Spleen (tissue), 11 donors: ENCODE results near the gene STAC2. TPM values are rescaled to one million over a fixed set of nuclear protein-coding genes. Genes with fewer than 3 reads are reported as not detected.
A peak's percentile ranks its signal among the peaks of the same experiment; 100 is the strongest.

ENCODE experiments used
- DNase-seq: peaks from one replicate; pipeline ENCODE4 v3.0.0-alpha.2; 2020
- H3K27ac ChIP-seq, 8 donors: fragments of 200-600 bp; sonication (generic) in 7 of 8; 1 replicate in 4 of 8; 2 replicates in 4 of 8; pipeline versions ENCODE4 v1.5.0 to v1.8.0; 2016 to 2021; ENCODE audit warnings: inconsistent platforms in 4 of 8, mild to moderate bottlenecking in 4 of 8, moderate library complexity in 1 of 8
- H3K27me3 ChIP-seq, 7 donors: fragments of 200-600 bp; sonication (generic) in 6 of 7; replicated peaks in 1 of 7; 1 replicate in 4 of 7; 2 replicates in 3 of 7; pipeline versions ENCODE4 v1.5.0 to v1.8.0; 2016 to 2021; ENCODE audit warnings: inconsistent platforms in 3 of 7, mild to moderate bottlenecking in 1 of 7
- H3K36me3 ChIP-seq, 6 donors: fragments of 200-600 bp; sonication (generic) in 5 of 6; 1 replicate in 4 of 6; 2 replicates in 2 of 6; pipeline versions ENCODE4 v1.5.0 to v1.8.0; 2016 to 2021; ENCODE audit warnings: inconsistent platforms in 2 of 6
- H3K4me1 ChIP-seq, 6 donors: fragments of 200-600 bp; sonication (generic) in 5 of 6; 1 replicate in 3 of 6; 2 replicates in 3 of 6; pipeline versions ENCODE4 v1.5.0 to v1.8.0; 2016 to 2021; ENCODE audit warnings: inconsistent platforms in 3 of 6
- H3K4me3 ChIP-seq, 8 donors: fragments of 200-600 bp; sonication (generic) in 7 of 8; 1 replicate in 4 of 8; 2 replicates in 4 of 8; pipeline versions ENCODE4 v1.5.0 to v1.8.0; 2016 to 2021; ENCODE audit warnings: inconsistent platforms in 4 of 8, mild to moderate bottlenecking in 4 of 8, moderate library complexity in 2 of 8
- H3K9me3 ChIP-seq, 8 donors: fragments of 200-600 bp; sonication (generic) in 7 of 8; 1 replicate in 4 of 8; 2 replicates in 4 of 8; pipeline versions ENCODE4 v1.5.0 to v1.8.0; 2016 to 2021; ENCODE audit warnings: inconsistent platforms in 4 of 8
- CTCF ChIP-seq, 11 experiments: fragments of 200-600 bp in 7 of 11; fragments of 450-650 bp in 4 of 11; sonication (generic) in 4 of 11; IDR thresholded peaks in 8 of 11; conservative IDR thresholded peaks in 3 of 11; 1 replicate in 7 of 11; 2 replicates in 4 of 11; pipeline versions ENCODE4 v1.4.0 to v1.8.0; 2016 to 2021; ENCODE audit warnings: antibody characterized with exemption in 11 of 11, inconsistent platforms in 4 of 11, mild to moderate bottlenecking in 1 of 11
- POLR2A ChIP-seq, 3 donors: fragments of 450-650 bp; IDR thresholded peaks; one replicate each; pipeline ENCODE4 v1.5.1; 2017; ENCODE audit warnings: antibody characterized with exemption in 3 of 3, mild to moderate bottlenecking in 1 of 3
- POLR2AphosphoS5 ChIP-seq, 3 donors: sonication (generic); formaldehyde crosslinking; IDR thresholded peaks; one replicate each; pipeline ENCODE4 v1.5.1; 2017; ENCODE audit warnings: antibody characterized with exemption in 3 of 3
- WGBS, 5 donors: extraction: QIAGEN DNeasy Blood & Tissue Kit in 3 of 5; methylation state at CpG; one replicate each; pipeline versions ENCODE4 v1.1.5 to v1.1.7; 2013 to 2018; 5-methylcytosine and 5-hydroxymethylcytosine counted together
- intact Hi-C: fragments of 100-400 bp; cut with DNase I; formaldehyde crosslinking; loops from one replicate; pipeline ENCODE4 v1.15.0; 2023; ENCODE audit warnings: low total_unique reads
- polyA plus RNA-seq, 3 donors: library from polyadenylated mRNA; stranded (reverse); fragments of 200-250 nt; gene quantifications; one replicate each; pipeline ENCODE4 v1.2.1, GENCODE V29; 2013
- total RNA-seq, 7 donors: library from RNA; depleted of rRNA in 3 of 7; stranded (reverse); fragments of >200 nt in 3 of 7; fragmentation: NEBNext Ultra II Directional in 4 of 7; extraction: Animal tissue kit (Norgen Biotek cat#: 25700) in 4 of 7; gene quantifications; one replicate each; pipeline versions ENCODE4 v1.1.0 to v1.2.1, GENCODE V29; 2016 to 2021
- donor health status: healthy with polysubstance abuse.
- donor health status: DM: no; HTN: no; CAD: no; lungs with moderate emphysema.
- donor health status: DM: no; HTN: no; CAD: no.
- donor health status: Bipolar disorder and iron deficiency.
- donor health status: healthy.
- donor health status: DM: no; HTN: no; CAD: no.
- donor health status: DM: yes; HTN: yes; CAD: no.

STAC2 gene
- total and polyA plus RNA-seq, 10 donors = 0.06 to 0.56 (median 0.27) TPM; not detected in 7

DNA sequence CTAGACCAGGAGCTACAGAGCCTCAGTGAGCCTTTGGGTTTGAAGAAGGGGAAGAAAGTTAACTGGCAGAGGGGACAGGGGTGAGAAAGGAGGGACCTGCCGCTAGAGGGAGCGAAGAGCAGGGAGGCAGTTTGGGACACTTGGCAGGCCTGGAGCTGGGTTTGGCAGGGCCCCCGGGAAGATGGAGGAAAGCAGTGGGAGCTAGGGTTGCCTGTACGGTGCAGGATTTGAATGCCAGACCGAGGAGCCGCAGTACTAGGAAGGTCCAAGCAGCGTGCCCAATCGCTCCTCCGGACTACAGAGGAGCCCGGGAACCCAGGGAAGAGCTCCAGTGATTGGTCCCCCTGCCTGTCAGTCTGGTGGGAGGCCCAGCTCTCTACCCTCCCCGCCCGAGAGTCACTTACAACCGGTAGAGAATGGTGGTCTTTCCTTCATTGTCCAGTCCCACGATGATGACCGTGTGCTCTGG is 61.0 kb downstream of the STAC2 start:
- H3K4me1 ChIP-seq = peaks cover 13 to 44% (median 37%) of the 10 kb centered on the region in 6 donors
- peaks cover 0 to 41% (median 15%) of the 10 kb centered on the region in 7 donors for H3K27me3 ChIP-seq
- intact Hi-C loops = no loop called here
- TF ChIP-seq CTCF (IDR thresholded peaks at IDR 0.05 in 8 of 11, conservative IDR thresholded peaks at IDR 0.05 in 3 of 11) (peak; percentile 60 to 88 (median 81)), POLR2A (IDR thresholded peaks at IDR 0.05) (no peak), POLR2AphosphoS5 (IDR thresholded peaks at IDR 0.05) (peak in 2 of 3 donors; percentile 9 to 36)
- H3K36me3 ChIP-seq = no peaks in the 10 kb centered on the region
- peak overlapping the region; percentile 36 to 79 (median 49) for H3K4me3 ChIP-seq
- peak; percentile 91 for DNase-seq
- 0 to 1% (median 1%) methylated on average over 6 to 15 of the region's 15 CpGs for WGBS, 5 donors
- peaks cover 0 to 4% (median 0%) of the 10 kb centered on the region in 8 donors for H3K9me3 ChIP-seq
- peak overlapping the region in 4 of 8 donors; percentile 28 to 65 (median 50) for H3K27ac ChIP-seq

- Histone ChIP-seq H3K36me3 (no peaks in the 10 kb centered on the region), H3K4me3 (no peak overlapping the region), H3K9me3 (no peaks in the 10 kb centered on the region), H3K27me3 (peaks cover 0 to 29% (median 15%) of the 10 kb centered on the region in 7 donors), H3K27ac (no peak overlapping the region), H3K4me1 (peaks cover 7 to 31% (median 27%) of the 10 kb centered on the region in 6 donors)
- intact Hi-C loops = no loop called here
- TF ChIP-seq POLR2AphosphoS5 (IDR thresholded peaks at IDR 0.05) = no peak
- TF ChIP-seq CTCF (IDR thresholded peaks at IDR 0.05 in 8 of 11, conservative IDR thresholded peaks at IDR 0.05 in 3 of 11) = no peak
- no peak for TF ChIP-seq POLR2A (IDR thresholded peaks at IDR 0.05)
- DNase-seq = no peak
- 49 to 62% (median 56%) methylated on average over 2 of the region's 2 CpGs for WGBS, 5 donors
Measured at GRCh38 chr17:39161962-39162361, 63.8 kb downstream of the STAC2 start.

Other genes starting within 250 kb of the STAC2 start
- gene PLXDC1, start 74.3 kb downstream of the STAC2 start, total RNA-seq = 10 to 100 TPM in 2 of 7 donors, 1 to 10 TPM in 5; 3.1 to 11.2 (median 6.0) TPM
- 1 to 10 TPM; 2.9 to 4.2 (median 3.3) TPM for gene PLXDC1, start 74.3 kb downstream of the STAC2 start, polyA plus RNA-seq
- gene ARL5C, start 59.8 kb downstream of the STAC2 start, total RNA-seq = not detected
- not detected for gene ARL5C, start 59.8 kb downstream of the STAC2 start, polyA plus RNA-seq
- 10 to 100 TPM in 2 of 7 donors, 1 to 10 TPM in 5; 4.1 to 11.9 (median 7.1) TPM for gene CACNB1, start 28.3 kb downstream of the STAC2 start, total RNA-seq
- 1 to 10 TPM; 2.0 to 5.0 (median 4.2) TPM for gene CACNB1, start 28.3 kb downstream of the STAC2 start, polyA plus RNA-seq
- gene RPL19, start 25.7 kb downstream of the STAC2 start, total RNA-seq = 1,000 to 10,000 TPM; 1,504 to 3,872 (median 2,079) TPM
- gene RPL19, start 25.7 kb downstream of the STAC2 start, polyA plus RNA-seq = 1,000 to 10,000 TPM; 4,610 to 7,360 (median 6,812) TPM
- 10 to 100 TPM; 23.4 to 28.0 (median 24.3) TPM for gene FBXL20, start 175.7 kb upstream of the STAC2 start, total RNA-seq
- gene FBXL20, start 175.7 kb upstream of the STAC2 start, polyA plus RNA-seq = 1 to 10 TPM; 1.9 to 3.6 (median 2.2) TPM
- 10 to 100 TPM; 29.7 to 43.9 (median 39.1) TPM for gene MED1, start 225.3 kb upstream of the STAC2 start, total RNA-seq
- 10 to 100 TPM in 1 of 3 donors, 1 to 10 TPM in 2; 4.4 to 10.2 (median 4.9) TPM for gene MED1, start 225.3 kb upstream of the STAC2 start, polyA plus RNA-seq
- gene CDK12, start 235.5 kb upstream of the STAC2 start, total RNA-seq = 10 to 100 TPM; 69.5 to 88.1 (median 79.1) TPM
- 10 to 100 TPM in 1 of 3 donors, 1 to 10 TPM in 2; 6.9 to 13.6 (median 8.6) TPM for gene CDK12, start 235.5 kb upstream of the STAC2 start, polyA plus RNA-seq